Measurements from ENCODE around the gene CACNA2D3.

DNA sequence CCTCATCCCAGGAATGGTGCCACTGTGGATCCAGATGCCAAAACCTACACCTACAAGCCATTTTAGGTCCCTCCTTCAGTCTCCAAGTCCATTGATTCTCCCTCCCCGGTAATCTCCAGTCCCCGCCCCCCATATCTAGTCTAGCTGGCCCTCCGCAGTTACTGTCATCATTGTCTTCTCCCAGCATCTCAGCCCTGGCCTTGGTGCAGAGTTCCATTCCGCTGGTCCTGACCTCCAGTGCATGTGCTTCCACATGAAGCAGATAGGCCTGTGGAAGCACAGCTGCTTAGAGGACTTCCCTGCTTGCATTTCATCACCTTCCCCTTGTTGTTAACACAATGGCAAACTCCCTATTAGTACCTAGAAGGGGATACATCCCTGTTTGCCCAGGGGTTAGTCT lies 473.7 kb downstream of the CACNA2D3 start:
- TF ChIP-seq, protein P1, sequence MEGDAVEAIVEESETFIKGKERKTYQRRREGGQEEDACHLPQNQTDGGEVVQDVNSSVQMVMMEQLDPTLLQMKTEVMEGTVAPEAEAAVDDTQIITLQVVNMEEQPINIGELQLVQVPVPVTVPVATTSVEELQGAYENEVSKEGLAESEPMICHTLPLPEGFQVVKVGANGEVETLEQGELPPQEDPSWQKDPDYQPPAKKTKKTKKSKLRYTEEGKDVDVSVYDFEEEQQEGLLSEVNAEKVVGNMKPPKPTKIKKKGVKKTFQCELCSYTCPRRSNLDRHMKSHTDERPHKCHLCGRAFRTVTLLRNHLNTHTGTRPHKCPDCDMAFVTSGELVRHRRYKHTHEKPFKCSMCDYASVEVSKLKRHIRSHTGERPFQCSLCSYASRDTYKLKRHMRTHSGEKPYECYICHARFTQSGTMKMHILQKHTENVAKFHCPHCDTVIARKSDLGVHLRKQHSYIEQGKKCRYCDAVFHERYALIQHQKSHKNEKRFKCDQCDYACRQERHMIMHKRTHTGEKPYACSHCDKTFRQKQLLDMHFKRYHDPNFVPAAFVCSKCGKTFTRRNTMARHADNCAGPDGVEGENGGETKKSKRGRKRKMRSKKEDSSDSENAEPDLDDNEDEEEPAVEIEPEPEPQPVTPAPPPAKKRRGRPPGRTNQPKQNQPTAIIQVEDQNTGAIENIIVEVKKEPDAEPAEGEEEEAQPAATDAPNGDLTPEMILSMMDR (IDR thresholded peaks at IDR 0.05), result no peak
- TF ChIP-seq POLR2A (IDR thresholded peaks at IDR 0.05) (no peak), POLR2AphosphoS5 (IDR thresholded peaks at IDR 0.05; ENCODE audit: insufficient read depth in 1 of 2, low read depth in 1 of 2) (no peak)
